Measurements from ENCODE around the gene RPH3AL.
A peak's percentile ranks its signal among the peaks of the same experiment; 100 is the strongest.

The RPH3AL gene

DNA sequence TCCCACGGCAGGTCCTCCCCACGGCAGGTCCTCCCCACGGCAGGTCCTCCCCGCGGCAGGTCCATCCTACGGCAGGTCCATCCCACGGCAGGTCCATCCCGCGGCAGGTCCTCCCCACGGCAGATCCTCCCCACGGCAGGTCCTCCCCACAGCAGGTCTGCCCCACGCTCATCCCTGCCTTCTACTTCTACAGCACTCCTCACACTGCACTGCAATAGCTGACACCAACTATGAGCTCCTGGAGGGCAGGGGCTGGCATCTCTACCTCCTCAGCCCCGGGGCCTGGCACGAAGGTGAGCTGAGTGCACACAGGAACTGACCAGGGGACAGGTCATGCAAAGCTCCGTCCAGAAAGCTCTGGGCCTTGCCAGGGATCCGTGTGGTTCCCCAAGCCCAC, 45.3 kb downstream of the RPH3AL start:
- H4K8ac ChIP-seq (ENCODE audit: low read depth, low read length): no peak overlapping the region

DNA sequence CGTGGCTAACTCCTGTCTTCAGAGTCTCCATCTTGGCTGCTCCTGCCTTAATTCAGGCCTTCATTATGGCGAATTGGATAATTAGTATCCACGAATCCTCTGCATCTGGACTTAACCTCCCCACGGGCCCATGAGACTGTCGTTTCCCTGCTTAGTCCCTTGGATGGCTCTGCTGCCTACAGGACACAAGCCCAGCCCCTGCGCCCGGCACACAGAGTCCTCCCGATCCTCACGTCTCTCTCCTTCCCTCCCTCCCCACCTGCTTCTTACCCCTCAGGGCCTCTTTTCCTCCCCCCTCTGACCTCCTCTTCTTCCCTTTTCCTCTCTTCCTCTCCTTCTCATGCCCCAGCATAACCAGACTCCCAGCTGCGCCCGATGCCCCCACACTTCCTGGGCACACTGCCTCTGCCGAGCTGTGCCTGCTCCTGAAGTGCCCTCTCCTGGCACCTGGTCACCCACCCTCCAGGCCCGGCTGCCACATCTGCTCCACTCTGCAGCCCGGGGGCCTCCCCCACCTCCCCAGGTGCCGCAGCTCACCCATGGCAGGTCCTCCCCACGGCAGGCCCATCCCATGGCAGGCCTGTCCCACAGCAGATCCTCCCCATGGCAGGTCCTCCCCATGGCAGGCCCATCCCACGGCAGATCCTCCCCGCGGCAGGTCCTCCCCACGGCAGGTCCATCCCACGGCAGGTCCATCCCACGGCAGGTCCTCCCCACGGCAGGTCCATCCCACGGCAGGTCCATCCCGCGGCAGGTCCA, 45.9 kb downstream of the RPH3AL start:
- WGBS, 2 donors (ENCODE audit: extremely low coverage in 2 of 2, insufficient read length in 2 of 2, insufficient replicate concordance in 1 of 2): no CpG with 5 or more reads among the region's 26 CpGs
- Histone ChIP-seq H3K27ac (replicated peaks; ENCODE audit: low read length) (no peak overlapping the region), H4K91ac (ENCODE audit: low read depth, low read length, poor library complexity) (peak overlapping the region; percentile 80), H2AFZ (ENCODE audit: low read length) (no peak overlapping the region), H3K23ac (ENCODE audit: low read depth, low read length, poor library complexity) (no peak overlapping the region), H2AK5ac (ENCODE audit: low read depth, low read length) (peak overlapping the region; percentile 79), H4K8ac (ENCODE audit: low read depth, low read length) (peak overlapping the region; percentile 19), H3K4ac (ENCODE audit: low read length) (no peak overlapping the region), H3K79me1 (ENCODE audit: low read depth, low read length) (no peaks in the 10 kb centered on the region), H3K9ac (ENCODE audit: low read depth, low read length, poor library complexity) (peak overlapping the region; percentile 24), H3K4me1 (ENCODE audit: control insufficient read depth in 2 of 2, insufficient read depth in 1 of 2, low read depth in 1 of 2, low read length in 2 of 2) (peaks cover 29 to 47% of the 10 kb centered on the region in 2 donors), H3K27me3 (ENCODE audit: control insufficient read depth in 3 of 3, insufficient read depth in 3 of 3, low read depth in 1 of 3, low read length in 3 of 3) (no peaks in the 10 kb centered on the region), H3K4me2 (ENCODE audit: insufficient read depth, low read length, poor library complexity, severe bottlenecking) (no peak overlapping the region), H3K36me3 (replicated peaks in 1 of 2; ENCODE audit: control insufficient read depth in 2 of 2, insufficient read depth in 2 of 2, low read length in 2 of 2) (no peaks in the 10 kb centered on the region), H2BK5ac (ENCODE audit: low read length) (no peak overlapping the region), H3K18ac (ENCODE audit: low read length) (peak overlapping the region; percentile 73), H2BK12ac (ENCODE audit: low read length) (no peak overlapping the region), H3K14ac (ENCODE audit: low read length) (peak overlapping the region; percentile 83), H3K4me3 (ENCODE audit: low read length in 2 of 2) (no peak overlapping the region), H2BK120ac (ENCODE audit: low read depth, low read length) (peak overlapping the region; percentile 9), H3K9me3 (replicated peaks in 1 of 2; ENCODE audit: control insufficient read depth in 2 of 2, insufficient read depth in 1 of 2, low read depth in 1 of 2, low read length in 2 of 2) (no peaks in the 10 kb centered on the region), H2BK15ac (ENCODE audit: low read length) (peak overlapping the region; percentile 39)
- DNase-seq (ENCODE audit: low spot score): no peak

More for the DNA sequence above, 45.3 kb downstream of the RPH3AL start:
- H3K4ac ChIP-seq (ENCODE audit: low read length): no peak overlapping the region
- no CpG with 5 or more reads among the region's 16 CpGs for WGBS, 2 donors (ENCODE audit: extremely low coverage in 2 of 2, insufficient read length in 2 of 2, insufficient replicate concordance in 1 of 2)
- H3K9ac ChIP-seq (ENCODE audit: low read depth, low read length, poor library complexity): peak overlapping the region; percentile 24
- H2BK12ac ChIP-seq (ENCODE audit: low read length): peak overlapping the region; percentile 36
- no peak overlapping the region for H2BK120ac ChIP-seq (ENCODE audit: low read depth, low read length)
- H2BK5ac ChIP-seq (ENCODE audit: low read length): peak overlapping the region; percentile 19
- no peaks in the 10 kb centered on the region for H3K27me3 ChIP-seq (ENCODE audit: control insufficient read depth in 3 of 3, insufficient read depth in 3 of 3, low read depth in 1 of 3, low read length in 3 of 3)
- peak overlapping the region; percentile 74 for H2AFZ ChIP-seq (ENCODE audit: low read length)
- H2BK15ac ChIP-seq (ENCODE audit: low read length): peak overlapping the region; percentile 90
- peak overlapping the region; percentile 50 for H3K18ac ChIP-seq (ENCODE audit: low read length)
- no peaks in the 10 kb centered on the region for H3K36me3 ChIP-seq (replicated peaks in 1 of 2; ENCODE audit: control insufficient read depth in 2 of 2, insufficient read depth in 2 of 2, low read length in 2 of 2)
- no peak overlapping the region for H3K4me2 ChIP-seq (ENCODE audit: insufficient read depth, low read length, poor library complexity, severe bottlenecking)
- no peaks in the 10 kb centered on the region for H3K9me3 ChIP-seq (replicated peaks in 1 of 2; ENCODE audit: control insufficient read depth in 2 of 2, insufficient read depth in 1 of 2, low read depth in 1 of 2, low read length in 2 of 2)
- H3K4me1 ChIP-seq (ENCODE audit: control insufficient read depth in 2 of 2, insufficient read depth in 1 of 2, low read depth in 1 of 2, low read length in 2 of 2): peaks cover 27 to 52% of the 10 kb centered on the region in 2 donors
- H2AK5ac ChIP-seq (ENCODE audit: low read depth, low read length): peak overlapping the region; percentile 79
- no peaks in the 10 kb centered on the region for H3K79me1 ChIP-seq (ENCODE audit: low read depth, low read length)
- no peak overlapping the region for H3K14ac ChIP-seq (ENCODE audit: low read length)
- no peak for DNase-seq (ENCODE audit: low spot score)
- no peak overlapping the region for H4K91ac ChIP-seq (ENCODE audit: low read depth, low read length, poor library complexity)
- peak overlapping the region in 1 of 2 donors; percentile 23 for H3K4me3 ChIP-seq (ENCODE audit: low read length in 2 of 2)
- H3K27ac ChIP-seq (replicated peaks; ENCODE audit: low read length): no peak overlapping the region
- no peak overlapping the region for H3K23ac ChIP-seq (ENCODE audit: low read depth, low read length, poor library complexity)

DNA sequence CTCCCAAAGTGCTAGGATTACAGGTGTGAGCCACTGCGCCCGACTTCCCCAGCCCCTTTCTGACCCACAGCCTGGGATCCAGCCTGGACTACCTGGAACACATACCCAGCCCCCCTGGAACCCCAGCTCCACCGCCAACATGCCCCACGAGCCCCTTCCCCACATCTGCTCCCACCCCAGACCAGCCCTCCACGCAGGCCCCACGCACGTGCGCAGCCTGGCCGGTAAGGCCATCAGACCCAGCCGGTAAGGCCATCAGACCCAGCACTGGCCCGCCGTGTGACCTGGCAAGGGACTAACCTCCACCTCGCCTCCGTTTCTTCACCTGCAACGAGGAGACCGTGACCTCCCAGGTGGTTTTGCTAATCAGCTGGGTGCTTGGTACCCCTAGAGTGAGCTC, 46.5 kb downstream of the RPH3AL start:
- Histone ChIP-seq H3K4ac (ENCODE audit: low read length) (no peak overlapping the region), H3K9ac (ENCODE audit: low read depth, low read length, poor library complexity) (no peak overlapping the region), H4K91ac (ENCODE audit: low read depth, low read length, poor library complexity) (no peak overlapping the region), H3K14ac (ENCODE audit: low read length) (peak overlapping the region; percentile 83), H2BK15ac (ENCODE audit: low read length) (peak overlapping the region; percentile 39), H3K36me3 (replicated peaks in 1 of 2; ENCODE audit: control insufficient read depth in 2 of 2, insufficient read depth in 2 of 2, low read length in 2 of 2) (no peaks in the 10 kb centered on the region), H3K27ac (replicated peaks; ENCODE audit: low read length) (no peak overlapping the region), H3K27me3 (ENCODE audit: control insufficient read depth in 3 of 3, insufficient read depth in 3 of 3, low read depth in 1 of 3, low read length in 3 of 3) (no peaks in the 10 kb centered on the region), H2AFZ (ENCODE audit: low read length) (no peak overlapping the region), H3K18ac (ENCODE audit: low read length) (peak overlapping the region; percentile 61), H2BK12ac (ENCODE audit: low read length) (no peak overlapping the region), H3K4me3 (ENCODE audit: low read length in 2 of 2) (no peak overlapping the region), H2AK5ac (ENCODE audit: low read depth, low read length) (no peak overlapping the region), H4K8ac (ENCODE audit: low read depth, low read length) (no peak overlapping the region), H2BK120ac (ENCODE audit: low read depth, low read length) (peak overlapping the region; percentile 9), H3K79me1 (ENCODE audit: low read depth, low read length) (no peaks in the 10 kb centered on the region), H3K23ac (ENCODE audit: low read depth, low read length, poor library complexity) (no peak overlapping the region), H2BK5ac (ENCODE audit: low read length) (no peak overlapping the region), H3K4me1 (ENCODE audit: control insufficient read depth in 2 of 2, insufficient read depth in 1 of 2, low read depth in 1 of 2, low read length in 2 of 2) (peaks cover 30 to 41% of the 10 kb centered on the region in 2 donors), H3K4me2 (ENCODE audit: insufficient read depth, low read length, poor library complexity, severe bottlenecking) (no peak overlapping the region), H3K9me3 (replicated peaks in 1 of 2; ENCODE audit: control insufficient read depth in 2 of 2, insufficient read depth in 1 of 2, low read depth in 1 of 2, low read length in 2 of 2) (no peaks in the 10 kb centered on the region)
- no CpG with 5 or more reads among the region's 16 CpGs for WGBS, 2 donors (ENCODE audit: extremely low coverage in 2 of 2, insufficient read length in 2 of 2, insufficient replicate concordance in 1 of 2)
- DNase-seq (ENCODE audit: low spot score): no peak

DNA sequence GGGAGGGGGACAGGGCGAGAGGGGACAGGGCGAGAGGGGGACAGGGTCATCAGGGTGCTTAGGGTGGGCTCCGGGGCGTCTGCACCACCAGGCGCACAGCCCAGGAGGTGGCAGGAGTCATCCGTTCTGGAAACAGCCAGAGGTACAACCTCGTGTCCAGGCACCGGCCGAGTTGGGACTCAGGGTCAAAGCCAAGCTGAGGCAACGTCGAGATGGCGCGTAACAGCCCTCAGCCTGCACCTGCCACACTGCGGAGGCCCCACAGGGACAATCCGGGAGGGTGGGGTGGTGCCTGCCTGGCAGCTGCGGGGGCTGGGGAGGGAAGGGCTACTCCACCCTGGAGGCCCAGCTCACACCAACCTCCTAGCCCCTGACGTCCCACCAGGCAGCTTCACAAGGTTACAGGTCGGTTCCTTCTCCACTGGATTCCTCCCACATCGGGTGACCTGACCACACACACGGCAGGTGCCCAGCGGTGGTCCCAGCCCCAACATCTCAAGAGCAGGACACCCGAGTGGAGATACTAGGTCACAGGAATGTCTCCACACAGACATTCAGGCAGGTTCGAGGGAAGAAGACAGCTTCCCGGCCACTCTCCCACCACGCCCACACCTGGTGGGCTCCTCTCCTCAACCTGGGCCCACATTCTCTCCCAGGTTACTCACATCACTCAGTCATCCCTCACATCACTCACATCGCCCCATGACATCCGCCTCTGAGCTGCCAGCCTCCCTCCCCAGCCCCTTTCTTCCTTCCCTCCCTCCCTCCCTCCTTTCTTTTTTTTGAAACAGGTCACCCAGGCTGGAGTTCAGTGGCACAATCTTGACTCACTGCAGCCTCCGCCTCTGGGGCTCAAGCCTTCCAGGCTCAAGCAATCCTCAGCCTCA, 47.3 kb downstream of the RPH3AL start:
- peak overlapping the region; percentile 82 for H3K18ac ChIP-seq (ENCODE audit: low read length)
- peak overlapping the region; percentile 24 for H2BK12ac ChIP-seq (ENCODE audit: low read length)
- no peak overlapping the region for H2BK5ac ChIP-seq (ENCODE audit: low read length)
- H3K4me1 ChIP-seq (ENCODE audit: control insufficient read depth in 2 of 2, insufficient read depth in 1 of 2, low read depth in 1 of 2, low read length in 2 of 2): peaks cover 28 to 33% of the 10 kb centered on the region in 2 donors
- peak overlapping the region; percentile 96 for H2AK5ac ChIP-seq (ENCODE audit: low read depth, low read length)
- no peak overlapping the region for H3K4me3 ChIP-seq (ENCODE audit: low read length in 2 of 2)
- peak overlapping the region; percentile 4 for H3K23ac ChIP-seq (ENCODE audit: low read depth, low read length, poor library complexity)
- no peaks in the 10 kb centered on the region for H3K79me1 ChIP-seq (ENCODE audit: low read depth, low read length)
- peak overlapping the region; percentile 11 for H4K91ac ChIP-seq (ENCODE audit: low read depth, low read length, poor library complexity)
- no peaks in the 10 kb centered on the region for H3K9me3 ChIP-seq (replicated peaks in 1 of 2; ENCODE audit: control insufficient read depth in 2 of 2, insufficient read depth in 1 of 2, low read depth in 1 of 2, low read length in 2 of 2)
- peak overlapping the region; percentile 25 for H3K14ac ChIP-seq (ENCODE audit: low read length)
- H4K8ac ChIP-seq (ENCODE audit: low read depth, low read length): no peak overlapping the region
- H3K27ac ChIP-seq (replicated peaks; ENCODE audit: low read length): no peak overlapping the region
- H3K27me3 ChIP-seq (ENCODE audit: control insufficient read depth in 3 of 3, insufficient read depth in 3 of 3, low read depth in 1 of 3, low read length in 3 of 3): no peaks in the 10 kb centered on the region
- H3K36me3 ChIP-seq (replicated peaks in 1 of 2; ENCODE audit: control insufficient read depth in 2 of 2, insufficient read depth in 2 of 2, low read length in 2 of 2): no peaks in the 10 kb centered on the region
- no peak overlapping the region for H3K4ac ChIP-seq (ENCODE audit: low read length)
- H3K9ac ChIP-seq (ENCODE audit: low read depth, low read length, poor library complexity): no peak overlapping the region
- DNase-seq (ENCODE audit: low spot score): no peak
- H3K4me2 ChIP-seq (ENCODE audit: insufficient read depth, low read length, poor library complexity, severe bottlenecking): no peak overlapping the region
- WGBS, 2 donors (ENCODE audit: extremely low coverage in 2 of 2, insufficient read length in 2 of 2, insufficient replicate concordance in 1 of 2): no CpG with 5 or more reads among the region's 28 CpGs
- H2AFZ ChIP-seq (ENCODE audit: low read length): no peak overlapping the region
- peak overlapping the region; percentile 82 for H2BK15ac ChIP-seq (ENCODE audit: low read length)
- H2BK120ac ChIP-seq (ENCODE audit: low read depth, low read length): no peak overlapping the region
